ENCODE results near the gene ATF7IP2. TPM values are rescaled to one million over a fixed set of nuclear protein-coding genes. Genes with fewer than 3 reads are reported as not detected.

The ATF7IP2 gene
- total and polyA plus RNA-seq, 9 of the 15 experiments (the other 6 are each of a cell fraction or from before 2014, with no cell fraction given), result 131 to 515 (median 196) TPM

- TF ChIP-seq TSHZ1 (CRISPR knock-in tag; IDR thresholded peaks at IDR 0.05), result no peak
- no peak for TF ChIP-seq FIP1L1 (IDR thresholded peaks at IDR 0.05; ENCODE audit: low read depth, low read length, poor library complexity, severe bottlenecking)
- TF ChIP-seq BRF1 (IDR thresholded peaks at IDR 0.05; ENCODE audit: borderline replicate concordance, extremely low read depth, insufficient read length), result no peak
- no peak for TF ChIP-seq ZNF253 (CRISPR knock-in tag; conservative IDR thresholded peaks at IDR 0.05)
- TF ChIP-seq PBX2 (CRISPR knock-in tag; IDR thresholded peaks at IDR 0.05; ENCODE audit: low read depth), result no peak
- peak; percentile 53; the same call in 1 of the 2 replicates for TF ChIP-seq PBX2 (tag; conservative IDR thresholded peaks at IDR 0.05; ENCODE audit: low read depth)
- TF ChIP-seq U2AF1 (optimal IDR thresholded peaks at IDR 0.05; ENCODE audit: low read depth, low read length), result no peak
- TF ChIP-seq HINFP (tag; conservative IDR thresholded peaks at IDR 0.05; ENCODE audit: low read depth), result no peak
- no peak for TF ChIP-seq KDM4B (IDR thresholded peaks at IDR 0.05; ENCODE audit: borderline replicate concordance in 2 of 2, low read depth in 1 of 2)
- no peak for TF ChIP-seq CEBPG (CRISPR knock-in tag; IDR thresholded peaks at IDR 0.05)
- TF ChIP-seq CEBPG (tag; conservative IDR thresholded peaks at IDR 0.05 in 1 of 2, IDR thresholded peaks at IDR 0.05 in 1 of 2), result no peak
- no peak for TF ChIP-seq NONO (IDR thresholded peaks at IDR 0.05; ENCODE audit: low read depth in 2 of 2, low read length in 1 of 2)
- TF ChIP-seq RCOR1 (IDR thresholded peaks at IDR 0.05; ENCODE audit: borderline replicate concordance in 1 of 2, low read depth in 2 of 2, low read length in 2 of 2), result peak; percentile 58 to 76; a peak in 2 of 4 replicates
- TF ChIP-seq CTCF (IDR thresholded peaks at IDR 0.05 in 2 of 3, conservative IDR thresholded peaks at IDR 0.05 in 1 of 3; ENCODE audit: insufficient read depth in 2 of 3, low read depth in 1 of 3, low read length in 3 of 3), result no peak
- 0 out of 2 replicates have a peak, but pooled peaks have one; percentile 22 for TF ChIP-seq ADNP (tag; IDR thresholded peaks at IDR 0.05)
These were observed 42.6 kb upstream of the ATF7IP2 start (continued) for GRCh38 chr16:10343124-10343760.
